Right renal cortex interstitium (tissue), 3 donors: ENCODE data around the gene RSPH1. TPM values are rescaled to one million over a fixed set of nuclear protein-coding genes. Genes with fewer than 3 reads are reported as not detected.

ENCODE experiments used
- DNase-seq, 3 donors: peaks; one replicate each; pipeline ENCODE4 v3.0.0-alpha.2; 2013; ENCODE audit warnings: low read depth in 3 of 3, low spot score in 2 of 3
- polyA plus RNA-seq, 3 donors: library from polyadenylated mRNA; unstranded; fragments of 120-200 nt; gene quantifications; one replicate each; pipeline ENCODE4 v1.2.1, GENCODE V29; 2013; ENCODE audit not compliant: insufficient read length in 3 of 3

The RSPH1 gene
- polyA plus RNA-seq, 3 donors, result 12.4 to 15.3 (median 15.1) TPM

GRCh38 chr21:42468491-42469131, 27.4 kb downstream of the RSPH1 start:
- no peak for DNase-seq

DNA sequence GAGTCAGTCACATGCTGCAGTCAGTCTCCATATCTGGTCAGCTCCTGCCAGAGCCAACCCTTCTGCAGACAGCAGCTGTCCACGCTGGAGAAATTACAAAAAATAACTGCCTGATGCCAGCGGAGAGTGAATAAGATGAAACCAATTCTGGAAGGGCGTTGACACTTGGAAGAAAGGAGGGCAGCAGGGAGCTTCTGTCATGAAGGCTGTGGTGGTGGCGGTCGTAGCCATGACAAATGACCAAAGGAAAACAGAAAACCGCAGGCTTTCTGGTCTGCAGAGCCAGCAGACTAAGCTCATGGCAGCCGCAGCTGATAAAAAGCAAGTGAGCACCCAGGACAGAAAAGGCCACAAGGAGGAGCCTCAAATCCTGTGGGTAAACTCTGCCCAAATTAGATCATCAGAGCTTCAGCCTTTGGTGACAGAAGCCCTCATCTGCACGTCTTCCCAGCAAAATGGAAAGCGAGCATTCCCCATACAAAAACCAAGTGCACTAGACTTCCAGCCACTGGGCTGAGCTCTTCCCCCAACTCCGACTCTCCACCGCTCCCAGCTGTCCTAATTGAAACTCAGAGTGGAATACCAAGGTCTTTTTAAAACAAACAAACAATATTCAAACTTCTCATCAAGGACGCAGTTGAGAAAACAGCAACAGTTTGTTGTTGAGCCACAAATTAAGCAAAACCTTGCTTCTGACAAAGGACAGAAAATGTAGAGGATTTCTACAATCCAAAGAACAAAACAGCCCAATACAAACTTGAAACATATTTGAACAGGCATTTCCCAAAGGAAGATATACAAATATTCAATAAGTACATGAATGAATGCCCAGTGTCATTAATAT, 28.7 kb downstream of the RSPH1 start:
- no peak for DNase-seq

- DNase-seq, result no peak
These were observed 29.3 kb downstream of the RSPH1 start for GRCh38 chr21:42466700-42467099.

DNA sequence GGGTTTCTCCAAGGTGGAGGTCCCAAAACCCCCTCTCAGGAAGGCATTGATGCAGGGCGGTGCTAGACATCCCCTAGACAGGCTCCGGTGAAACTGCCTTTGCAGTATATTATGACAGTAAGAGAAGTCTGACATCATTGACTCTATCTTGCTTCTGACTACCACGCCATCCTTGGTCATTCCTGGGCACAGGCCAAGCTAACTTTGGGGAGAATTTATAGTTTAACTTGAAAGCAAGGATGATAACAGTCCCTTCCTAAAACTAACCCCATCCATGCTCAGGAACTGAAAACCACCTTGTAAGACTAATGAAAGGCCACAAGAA, 30.3 kb downstream of the RSPH1 start:
- DNase-seq, result no peak

- no peak for DNase-seq
These were observed 30.8 kb downstream of the RSPH1 start for GRCh38 chr21:42465008-42465802.

GRCh38 chr21:42463861-42464515, 32.0 kb downstream of the RSPH1 start:
- DNase-seq, result no peak

DNA sequence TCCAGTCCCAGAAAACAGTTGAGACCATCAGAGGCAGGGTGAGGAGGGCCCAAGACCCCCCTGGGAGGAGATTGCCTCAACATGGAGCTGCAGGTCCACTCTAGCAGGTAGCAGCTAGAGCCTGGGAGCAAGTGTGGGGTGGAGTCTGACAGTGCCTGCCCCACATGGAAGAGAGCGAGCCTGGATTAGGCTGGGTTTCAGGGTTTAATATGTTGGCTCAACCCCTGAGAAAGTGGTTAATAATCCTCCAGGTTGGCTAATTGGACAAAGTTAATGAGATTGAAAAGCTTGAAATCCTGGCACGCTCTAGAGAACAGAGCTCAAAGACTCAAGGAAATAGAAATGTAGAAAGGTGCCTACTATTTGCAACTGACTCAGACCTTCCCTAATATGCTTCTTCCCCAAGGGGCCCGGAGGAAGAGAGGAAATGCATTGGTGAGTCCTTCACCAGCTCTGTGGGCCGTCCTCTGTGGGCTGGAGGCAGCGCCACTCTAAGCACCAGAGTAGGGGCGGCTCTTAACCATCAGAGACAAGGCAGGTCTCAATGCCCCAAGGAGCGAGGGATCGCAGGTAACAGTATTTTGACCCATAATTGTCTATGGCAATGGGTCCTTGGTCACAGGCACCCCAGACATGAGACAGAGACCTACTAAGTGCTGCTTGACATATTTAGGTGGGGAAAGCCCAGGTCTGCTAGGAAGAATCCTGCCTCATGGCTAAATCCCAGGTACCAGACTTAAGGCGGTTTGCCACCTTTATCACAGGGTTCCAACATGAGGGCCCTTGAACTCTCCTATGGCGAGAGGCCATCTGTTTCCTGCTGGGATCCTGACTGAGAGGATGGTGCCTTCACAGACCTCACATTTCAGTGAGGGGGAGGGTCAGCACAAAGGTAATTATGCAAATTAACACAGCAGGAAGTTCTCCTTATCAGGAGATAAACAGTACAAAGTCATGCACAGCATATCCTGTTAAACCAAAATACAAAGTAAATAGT, 33.8 kb downstream of the RSPH1 start:
- peak in 1 of 3 donors; percentile 72 for DNase-seq

GRCh38 chr21:42461185-42461520, 34.9 kb downstream of the RSPH1 start:
- no peak for DNase-seq

DNA sequence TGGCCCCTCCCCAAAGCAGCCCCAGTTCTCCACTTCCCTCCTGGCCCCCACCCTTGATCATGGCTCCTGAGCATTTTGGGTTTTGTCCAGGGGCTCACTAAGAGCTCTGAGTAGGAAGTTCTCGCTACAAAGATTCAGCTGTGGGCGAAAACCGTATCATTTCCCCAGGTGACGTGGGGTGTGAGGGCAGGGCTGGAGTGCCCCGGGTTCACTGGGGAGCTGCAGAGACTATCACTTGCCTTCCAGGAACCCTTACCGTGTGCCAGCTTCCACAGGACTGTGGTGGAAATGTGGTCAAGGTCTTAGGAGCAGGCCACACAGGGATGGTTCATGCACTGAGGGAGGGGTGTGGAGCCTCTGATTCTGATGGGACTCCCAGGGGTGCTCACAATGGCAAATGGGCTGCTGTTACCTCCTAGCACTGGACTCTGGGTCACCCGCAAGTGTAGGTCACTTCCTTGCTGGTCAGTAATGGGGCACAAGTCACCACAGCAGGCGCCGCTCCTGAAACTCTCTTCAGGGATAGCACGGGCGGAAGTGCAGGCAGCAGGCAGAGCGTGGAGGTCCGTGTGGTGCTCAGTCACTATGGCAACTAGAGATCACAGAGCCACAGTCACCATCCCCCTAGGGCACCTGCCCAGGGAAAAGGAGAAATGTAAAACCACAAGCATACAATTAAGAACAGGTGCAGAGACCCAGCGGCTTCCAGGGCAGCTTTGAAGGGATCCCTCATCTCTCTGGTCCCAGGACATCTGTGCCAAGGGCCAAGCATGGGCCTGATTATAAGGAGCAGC, 35.4 kb downstream of the RSPH1 start:
- peak in 1 of 3 donors; percentile 65 for DNase-seq

DNA sequence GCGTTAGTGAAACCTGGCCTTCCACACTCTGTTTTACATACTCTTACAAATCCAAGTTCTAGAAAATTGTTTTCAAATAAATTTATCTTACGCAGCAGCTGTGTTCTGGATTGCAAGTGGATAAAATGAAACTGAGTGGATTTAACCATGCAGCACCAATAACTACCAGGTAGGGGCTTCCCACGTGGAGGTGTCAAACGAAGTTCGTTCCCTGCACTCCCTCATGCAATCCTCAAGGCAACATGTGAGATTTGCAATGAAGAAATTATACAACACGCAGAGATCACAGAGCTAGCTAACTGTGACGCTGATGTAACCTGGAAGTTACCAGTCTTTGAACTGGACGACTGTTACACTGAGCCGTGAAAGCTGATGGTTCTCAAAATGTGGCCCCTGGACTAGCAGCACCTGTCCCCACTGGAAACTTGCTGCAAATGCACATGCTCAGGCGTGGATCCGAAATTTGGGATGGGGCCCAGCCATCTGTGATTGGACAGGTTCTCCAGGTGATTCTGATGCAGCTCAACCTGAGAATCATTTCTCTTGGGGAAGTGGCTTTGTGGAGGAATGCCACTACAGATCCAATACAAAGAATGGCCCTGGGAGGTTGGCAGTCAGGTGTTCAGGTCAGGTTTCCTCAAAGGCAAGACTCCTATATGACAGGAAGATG, 36.3 kb downstream of the RSPH1 start:
- no peak for DNase-seq

DNA sequence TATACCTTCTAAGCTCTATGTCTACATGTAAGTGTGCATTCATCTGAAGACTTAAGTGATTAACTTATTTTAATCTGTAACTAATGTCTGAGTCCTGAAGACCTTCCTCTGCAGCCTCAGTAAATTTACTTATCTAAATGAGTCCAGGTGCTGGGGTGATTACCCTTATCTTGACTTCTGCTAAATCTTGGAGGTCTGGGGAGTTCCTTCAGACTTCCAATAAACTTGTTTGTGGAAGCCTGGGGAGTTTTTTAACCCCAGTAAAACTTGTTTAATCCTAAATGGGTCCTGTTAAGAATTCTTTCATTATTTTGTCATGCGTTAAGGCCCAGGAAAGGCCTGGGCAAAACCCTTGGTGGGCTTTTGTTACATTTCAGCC, 37.0 kb downstream of the RSPH1 start:
- no peak for DNase-seq

DNA sequence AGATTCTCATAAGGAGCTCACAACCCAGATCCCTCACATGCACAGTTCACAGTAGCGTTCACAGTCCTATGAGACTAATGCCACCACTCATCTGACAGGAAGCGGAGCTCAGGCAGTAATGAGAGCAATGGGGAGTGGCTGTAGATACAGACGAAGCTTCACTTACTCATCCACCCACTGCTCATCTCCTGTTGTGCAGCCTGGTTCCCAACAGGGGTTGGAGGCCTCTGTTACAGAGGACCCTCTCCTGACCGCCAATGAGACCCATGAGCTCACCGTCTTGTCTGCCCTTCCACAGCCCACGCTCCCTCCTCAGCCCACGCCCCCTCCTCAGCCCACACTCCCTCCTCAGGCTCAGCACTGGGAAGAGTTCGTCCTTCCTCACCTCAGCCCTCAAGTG, 39.6 kb downstream of the RSPH1 start:
- no peak for DNase-seq

- no peak for DNase-seq
These were observed 40.1 kb downstream of the RSPH1 start for GRCh38 chr21:42455754-42456440.

GRCh38 chr21:42455196-42455595, 40.8 kb downstream of the RSPH1 start:
- DNase-seq, result no peak

DNA sequence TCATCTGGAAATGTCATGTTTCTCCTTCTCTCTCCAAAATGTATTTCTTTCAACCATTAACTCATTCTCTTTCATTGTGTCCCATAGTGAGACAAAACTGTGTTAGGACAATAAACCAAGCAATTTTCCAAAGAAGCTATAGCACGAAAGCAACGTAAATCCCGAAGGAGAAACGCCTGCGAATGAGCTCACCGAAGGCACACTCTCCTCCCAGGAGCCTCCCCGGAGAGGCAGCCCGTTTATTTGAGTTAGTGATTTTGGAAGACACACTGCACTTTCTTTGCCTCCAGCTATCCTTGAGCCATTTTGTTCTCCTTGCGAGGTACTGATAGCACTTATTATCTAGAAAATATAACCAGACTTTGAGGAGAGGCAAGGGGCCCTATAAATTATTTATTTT, 41.2 kb downstream of the RSPH1 start:
- DNase-seq, result no peak

GRCh38 chr21:42453986-42454570, 41.9 kb downstream of the RSPH1 start:
- no peak for DNase-seq

GRCh38 chr21:42453224-42453985, 42.6 kb downstream of the RSPH1 start:
- DNase-seq, result no peak
